IMR-90 (cell line): ENCODE results near the gene ARHGEF3. TPM values are rescaled to one million over a fixed set of nuclear protein-coding genes. Genes with fewer than 3 reads are reported as not detected.

Experiments
- ATAC-seq: fragments of 200-7000 bp; cut with Tn5 transposase; 2 replicates; pipeline ENCODE4 v1.9.1; 2020; ENCODE audit warnings: low read depth, mild to moderate bottlenecking, moderate library complexity
- BruUV-seq: library from RNA; stranded (reverse); fragments of 400-500 nt; replicated peaks from 2 replicates; lab custom pipeline; 2021; lab: Mats Ljungman, UMichigan
- CTCF ChIA-PET: fragments of 300-600 bp; formaldehyde crosslinking; extraction: SDS; loops from one replicate; lab custom pipeline; 2021; ENCODE audit warnings: antibody characterized with exemption; lab: Yijun Ruan, JAX
- POLR2A ChIA-PET: fragments of 300-600 bp; sonication (Branson Sonifier 250); formaldehyde crosslinking; loops from one replicate; lab custom pipeline; 2022; ENCODE audit warnings: antibody characterized with exemption; ENCODE audit not compliant: unreplicated experiment; lab: Charles Lee
- DNase-seq: peaks from one replicate; pipeline ENCODE4 v3.0.0; 2013
- H2AFZ ChIP-seq: replicated peaks from 2 replicates; pipeline ENCODE3; 2013; ENCODE audit warnings: low read length, mild to moderate bottlenecking; ENCODE audit not compliant: poor library complexity
- H2AK5ac ChIP-seq: 2 replicates; pipeline ENCODE4 v1.6.1; 2013; ENCODE audit warnings: low read depth, low read length, inconsistent platforms
- H2AK9ac ChIP-seq: replicated peaks from 2 replicates; pipeline ENCODE3; 2013; ENCODE audit warnings: mild to moderate bottlenecking, low read depth, low read length, moderate library complexity; ENCODE audit not compliant: poor library complexity
- H2BK120ac ChIP-seq: 2 replicates; pipeline ENCODE4 v1.6.1; 2013; ENCODE audit warnings: low read depth, low read length, inconsistent platforms
- H2BK15ac ChIP-seq: 3 replicates; pipeline ENCODE4 v1.6.1; 2013; ENCODE audit warnings: low read depth, low read length, inconsistent platforms
- H2BK20ac ChIP-seq: 2 replicates; pipeline ENCODE4 v1.6.1; 2013; ENCODE audit warnings: low read depth, mild to moderate bottlenecking, inconsistent platforms, low read length, moderate library complexity
- H2BK5ac ChIP-seq: 2 replicates; pipeline ENCODE4 v1.6.1; 2013; ENCODE audit warnings: mild to moderate bottlenecking, low read depth, low read length, inconsistent platforms; ENCODE audit not compliant: poor library complexity, severe bottlenecking
- H3K14ac ChIP-seq: replicated peaks from 2 replicates; pipeline ENCODE4 v1.6.1; 2013; ENCODE audit warnings: low read depth, low read length, inconsistent platforms
- H3K18ac ChIP-seq: 2 replicates; pipeline ENCODE4 v1.6.1; 2013; ENCODE audit warnings: low read depth, low read length, control low read depth
- H3K23ac ChIP-seq: 2 replicates; pipeline ENCODE4 v1.6.1; 2013; ENCODE audit warnings: low read depth, low read length, inconsistent platforms
- H3K27ac ChIP-seq: 2 replicates; pipeline ENCODE4 v1.5.1; 2013; ENCODE audit warnings: mild to moderate bottlenecking, control low read depth, low read length; ENCODE audit not compliant: insufficient read depth
- H3K27me3 ChIP-seq: 2 replicates; pipeline ENCODE4 v1.6.1; 2013; ENCODE audit warnings: low read length; ENCODE audit not compliant: control insufficient read depth, insufficient read depth
- H3K36me3 ChIP-seq: 2 replicates; pipeline ENCODE4 v1.6.1; 2013; ENCODE audit warnings: low read length, mixed read lengths; ENCODE audit not compliant: control insufficient read depth, insufficient read depth
- H3K4ac ChIP-seq: 2 replicates; pipeline ENCODE4 v1.6.1; 2013; ENCODE audit warnings: low read depth, low read length, inconsistent platforms
- H3K4me1 ChIP-seq: 2 replicates; pipeline ENCODE4 v1.6.1; 2013; ENCODE audit warnings: low read length, mixed read lengths; ENCODE audit not compliant: control insufficient read depth, insufficient read depth
- H3K4me2 ChIP-seq: 2 replicates; pipeline ENCODE4 v1.6.1; 2013; ENCODE audit warnings: low read depth, mild to moderate bottlenecking, control low read depth, low read length, moderate library complexity
- H3K4me3 ChIP-seq: 2 replicates; pipeline ENCODE4 v1.5.1; 2013; ENCODE audit warnings: low read depth, mild to moderate bottlenecking, control low read depth, low read length, moderate library complexity; ENCODE audit not compliant: insufficient read depth
- H3K56ac ChIP-seq: 2 replicates; pipeline ENCODE4 v1.6.1; 2013; ENCODE audit warnings: low read length, inconsistent platforms; ENCODE audit not compliant: insufficient read depth; ENCODE audit errors: extremely low read depth
- H3K79me1 ChIP-seq, 2 experiments: 2 replicates each; pipeline ENCODE4 v1.6.1; 2013; ENCODE audit warnings: low read length in 2 of 2, inconsistent platforms in 1 of 2, low read depth in 1 of 2
- H3K9ac ChIP-seq: 2 replicates; pipeline ENCODE4 v1.6.1; 2013; ENCODE audit warnings: low read depth, low read length, control low read depth
- H3K9me1 ChIP-seq: 2 replicates; pipeline ENCODE4 v1.6.1; 2013; ENCODE audit warnings: low read length, inconsistent platforms; ENCODE audit not compliant: insufficient read depth
- H3K9me3 ChIP-seq: 2 replicates; pipeline ENCODE4 v1.6.1; 2013; ENCODE audit warnings: low read length; ENCODE audit not compliant: control insufficient read depth, insufficient read depth
- H4K20me1 ChIP-seq: 2 replicates; pipeline ENCODE4 v1.6.1; 2013; ENCODE audit warnings: low read length, inconsistent platforms; ENCODE audit not compliant: insufficient read depth
- H4K5ac ChIP-seq: 2 replicates; pipeline ENCODE4 v1.6.1; 2013; ENCODE audit warnings: mild to moderate bottlenecking, low read depth, low read length, control low read depth
- H4K8ac ChIP-seq, 2 experiments: 2 replicates each; pipeline ENCODE4 v1.6.1; 2013; ENCODE audit warnings: low read depth in 2 of 2, low read length in 2 of 2, control low read depth in 1 of 2, inconsistent platforms in 1 of 2
- H4K91ac ChIP-seq: 2 replicates; pipeline ENCODE4 v1.6.1; 2013; ENCODE audit warnings: low read depth, low read length, inconsistent platforms; ENCODE audit not compliant: insufficient read depth
- BHLHE40 ChIP-seq: fragments of 150-350 bp; IDR thresholded peaks from 2 replicates; pipeline ENCODE4 v1.6.1; 2016; ENCODE audit warnings: mild to moderate bottlenecking, low read depth, low read length
- CEBPB ChIP-seq: IDR thresholded peaks from 2 replicates; pipeline ENCODE4 v1.6.1; 2012; ENCODE audit warnings: low read depth, low read length, improper control_type of control experiment
- CHD1 ChIP-seq: IDR thresholded peaks from 2 replicates; pipeline ENCODE4 v1.6.1; 2012; ENCODE audit warnings: low read depth, low read length, improper control_type of control experiment
- CTCF ChIP-seq: conservative IDR thresholded peaks from 2 replicates; pipeline ENCODE4 v1.5.1; 2012; ENCODE audit warnings: mild to moderate bottlenecking, low read depth, low read length, improper control_type of control experiment
- ELK1 ChIP-seq: fragments of 150-350 bp; IDR thresholded peaks from 2 replicates; pipeline ENCODE4 v1.6.1; 2016; ENCODE audit warnings: low read depth, mild to moderate bottlenecking, low read length, moderate library complexity, borderline replicate concordance
- FOS ChIP-seq: fragments of 150-350 bp; IDR thresholded peaks from 2 replicates; pipeline ENCODE4 v1.6.1; 2016; ENCODE audit warnings: low read depth, low read length
- MAFK ChIP-seq: IDR thresholded peaks from 2 replicates; pipeline ENCODE4 v1.6.1; 2012; ENCODE audit warnings: low read depth, low read length, improper control_type of control experiment
- MAZ ChIP-seq: IDR thresholded peaks from 2 replicates; pipeline ENCODE4 v1.6.1; 2012; ENCODE audit warnings: low read depth, mild to moderate bottlenecking, low read length, improper control_type of control experiment, moderate library complexity, borderline replicate concordance
- MXI1 ChIP-seq: IDR thresholded peaks from 2 replicates; pipeline ENCODE4 v1.6.1; 2012; ENCODE audit warnings: low read depth, mild to moderate bottlenecking, low read length, moderate library complexity, borderline replicate concordance
- NFE2L2 ChIP-seq: fragments of 150-350 bp; IDR thresholded peaks from 2 replicates; pipeline ENCODE4 v1.6.1; 2016; ENCODE audit warnings: low read depth, mild to moderate bottlenecking, low read length
- POLR2A ChIP-seq: IDR thresholded peaks from 2 replicates; pipeline ENCODE4 v1.6.1; 2012; ENCODE audit warnings: mild to moderate bottlenecking, low read depth, low read length
- RAD21 ChIP-seq: IDR thresholded peaks from 2 replicates; pipeline ENCODE4 v1.6.1; 2012; ENCODE audit warnings: low read length, improper control_type of control experiment
- RCOR1 ChIP-seq: IDR thresholded peaks from 2 replicates; pipeline ENCODE4 v1.6.1; 2012; ENCODE audit warnings: mild to moderate bottlenecking, low read length, improper control_type of control experiment; ENCODE audit not compliant: insufficient replicate concordance
- RFX5 ChIP-seq: IDR thresholded peaks from 2 replicates; pipeline ENCODE4 v1.8.0; 2012; ENCODE audit warnings: low read depth, mild to moderate bottlenecking, low read length, moderate library complexity
- SMC3 ChIP-seq: fragments of 150-350 bp; IDR thresholded peaks from 2 replicates; pipeline ENCODE4 v1.6.1; 2016; ENCODE audit warnings: low read depth, mild to moderate bottlenecking, antibody characterized with exemption, low read length, moderate library complexity
- USF2 ChIP-seq: fragments of 150-350 bp; IDR thresholded peaks from 2 replicates; pipeline ENCODE4 v1.6.1; 2017; ENCODE audit warnings: mild to moderate bottlenecking, antibody characterized with exemption, low read length, low read depth
- WGBS, 2 experiments: methylation state at CpG; one replicate each; pipeline versions ENCODE4 v1.1.5 to v1.1.7; 2013; ENCODE audit warnings: missing lambda C conversion rate in 2 of 2; ENCODE audit not compliant: insufficient read length in 1 of 2; ENCODE audit errors: extremely low coverage in 2 of 2; 5-methylcytosine and 5-hydroxymethylcytosine counted together
- dilution Hi-C: fragments of 300-500 bp; cut with HindIII; formaldehyde crosslinking; loops from one replicate; pipeline ENCODE4 v1.14.3; 2018; ENCODE audit warnings: low sequenced_read_pairs; ENCODE audit not compliant: unreplicated experiment
- in situ Hi-C: fragments of 300-500 bp; cut with MboI; formaldehyde crosslinking; loops from 3 replicates; pipeline ENCODE4 v1.14.3; 2019; ENCODE audit warnings: low sequenced_read_pairs, inconsistent platforms, mixed read lengths
- intact Hi-C: fragments of 100-400 bp; cut with micrococcal nuclease; formaldehyde crosslinking; loops from 2 replicates; pipeline ENCODE4 v1.10.0; 2022
- polyA plus RNA-seq, 3 experiments: library from polyadenylated mRNA; depleted of rRNA; stranded (reverse); fragments of >200 nt; gene quantifications; 2 replicates each; pipeline ENCODE4 v1.2.3, GENCODE V29; 2012; ENCODE audit warnings: low replicate concordance in 1 of 3
- total RNA-seq: library from RNA; depleted of rRNA; stranded (reverse); fragments of >200 nt; gene quantifications from 2 replicates; pipeline ENCODE4 v1.2.3, GENCODE V29; 2012

Gene ARHGEF3
- total and polyA plus RNA-seq, 2 of the 4 experiments (the other 2 are of a cell fraction) = 2.1 to 2.3 TPM

GRCh38 chr3:56725175-56725574 is 76.6 kb downstream of the ARHGEF3 start:
- Histone ChIP-seq H3K4me1 (no peaks in the 10 kb centered on the region), H2AFZ (no peak overlapping the region), H3K27me3 (no peaks in the 10 kb centered on the region), H3K9ac (no peak overlapping the region), H4K91ac (no peak overlapping the region), H3K4ac (no peak overlapping the region), H3K27ac (no peak overlapping the region), H3K9me1 (no peaks in the 10 kb centered on the region), H4K5ac (no peak overlapping the region), H3K36me3 (peaks cover 5% of the 10 kb centered on the region; the same call in 1 of the 2 replicates), H3K18ac (no peak overlapping the region), H3K56ac (no peak overlapping the region), H3K14ac (no peak overlapping the region), H3K9me3 (no peaks in the 10 kb centered on the region), H2BK120ac (no peak overlapping the region), H3K4me3 (no peak overlapping the region), H2BK5ac (no peak overlapping the region), H2AK5ac (no peak overlapping the region), H2AK9ac (no peak overlapping the region), H4K20me1 (no peaks in the 10 kb centered on the region), H3K23ac (no peak overlapping the region), H3K4me2 (no peak overlapping the region), H2BK20ac (no peak overlapping the region), H4K8ac (no peak overlapping the region), H3K79me1 (no peaks in the 10 kb centered on the region), H2BK15ac (no peak overlapping the region)
- ChIA-PET CTCF (interaction anchor here (0.6 to 1.0 kb wide), 2 partner anchors 76 to 168 kb away, joined by 3 read pairs; partner anchors contain the start of gene ARHGEF3), POLR2A (no interaction called here)
- 86% methylated on average over 2 of the region's 3 CpGs; no CpG with 5 or more reads in 1 of the 2 experiments for WGBS, 2 experiments
- in situ Hi-C loops = no loop called here
- no TSS peak for BruUV-seq
- dilution Hi-C loops = no loop called here
- no peak for DNase-seq
- no peak for ATAC-seq
- intact Hi-C loops = no loop called here
- TF ChIP-seq BHLHE40 (no peak), POLR2A (no peak), FOS (no peak), MAZ (no peak), RFX5 (no peak), NFE2L2 (no peak), RCOR1 (no peak), CEBPB (no peak), CTCF (no peak), CHD1 (no peak), RAD21 (no peak), USF2 (no peak), MXI1 (no peak), MAFK (no peak), SMC3 (no peak), ELK1 (no peak)
